Activated CD4-positive, alpha-beta memory T cell treated with anti-CD3 and anti-CD28 coated beads for 36 hours (primary cell): ENCODE results near the gene RAD51B. TPM values are rescaled to one million over a fixed set of nuclear protein-coding genes. Genes with fewer than 3 reads are reported as not detected.

Source experiments
- CTCF ChIA-PET: fragments of 350-600 bp; sonication (Branson Sonifier 250); formaldehyde crosslinking; loops from one replicate; lab custom pipeline; 2021; ENCODE audit warnings: antibody characterized with exemption, inconsistent platforms; lab: Charles Lee
- POLR2A ChIA-PET: fragments of 350-600 bp; sonication (Branson Sonifier 250); formaldehyde crosslinking; loops from one replicate; lab custom pipeline; 2021; ENCODE audit warnings: antibody characterized with exemption; lab: Charles Lee
- DNase-seq: peaks from one replicate; pipeline ENCODE4 v3.0.0-alpha.2; 2020
- H3K27ac Mint-ChIP-seq: one replicate; pipeline ENCODE4 v1.8.0; 2021; ENCODE audit warnings: mixed read lengths
- H3K27me3 Mint-ChIP-seq: one replicate; pipeline ENCODE4 v1.8.0; 2021; ENCODE audit warnings: mixed read lengths
- H3K36me3 Mint-ChIP-seq: one replicate; pipeline ENCODE4 v1.8.0; 2021; ENCODE audit warnings: mixed read lengths
- H3K4me1 Mint-ChIP-seq: one replicate; pipeline ENCODE4 v1.8.0; 2021; ENCODE audit warnings: low read depth, mixed read lengths
- H3K4me3 Mint-ChIP-seq: one replicate; pipeline ENCODE4 v1.8.0; 2021; ENCODE audit warnings: mild to moderate bottlenecking, mixed read lengths
- H3K9me3 Mint-ChIP-seq: one replicate; pipeline ENCODE4 v1.8.0; 2021; ENCODE audit warnings: mixed read lengths
- intact Hi-C: fragments of 100-400 bp; cut with micrococcal nuclease; formaldehyde crosslinking; loops from one replicate; pipeline ENCODE4 v1.15.1; 2023
- total RNA-seq, 2 experiments: library from RNA; stranded (reverse); gene quantifications; one replicate each; pipeline ENCODE4 v1.2.3, GENCODE V29; 2021

RAD51B gene
- total RNA-seq, 2 experiments from 2014 or later = 32.3 to 34.3 TPM

DNA sequence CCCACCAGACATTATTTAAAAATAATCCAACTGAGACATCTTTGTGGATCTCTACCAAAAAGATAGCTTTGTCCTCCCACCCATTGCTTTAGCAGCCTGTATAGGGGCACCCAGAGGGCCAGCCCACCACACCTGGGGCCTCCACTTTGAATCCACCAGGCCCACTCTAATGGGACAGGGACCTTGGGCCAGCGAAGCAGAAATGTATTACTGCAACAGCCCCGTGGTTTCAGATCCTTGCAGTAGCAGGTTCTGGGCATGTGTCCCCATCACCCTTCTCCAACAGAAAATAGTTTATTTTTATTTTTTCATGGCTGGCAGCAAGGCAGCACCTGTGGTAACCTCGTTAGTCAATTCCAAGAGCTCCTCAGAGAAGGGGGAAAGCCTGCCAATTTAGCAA is 754.9 kb downstream of the RAD51B start:
- DNase-seq = no peak
- no peaks in the 10 kb centered on the region for H3K27me3 Mint-ChIP-seq
- H3K4me1 Mint-ChIP-seq = no peaks in the 10 kb centered on the region
- no peak overlapping the region for H3K4me3 Mint-ChIP-seq
- ChIA-PET CTCF (interaction anchor here (1.5 kb wide), 1 partner anchor 9 kb away, joined by 3 read pairs; no protein-coding TSS in a partner anchor), POLR2A (no interaction called here)
- no peaks in the 10 kb centered on the region for H3K36me3 Mint-ChIP-seq
- intact Hi-C loops = no loop called here
- H3K27ac Mint-ChIP-seq = no peak overlapping the region
- H3K9me3 Mint-ChIP-seq = no peaks in the 10 kb centered on the region

DNA sequence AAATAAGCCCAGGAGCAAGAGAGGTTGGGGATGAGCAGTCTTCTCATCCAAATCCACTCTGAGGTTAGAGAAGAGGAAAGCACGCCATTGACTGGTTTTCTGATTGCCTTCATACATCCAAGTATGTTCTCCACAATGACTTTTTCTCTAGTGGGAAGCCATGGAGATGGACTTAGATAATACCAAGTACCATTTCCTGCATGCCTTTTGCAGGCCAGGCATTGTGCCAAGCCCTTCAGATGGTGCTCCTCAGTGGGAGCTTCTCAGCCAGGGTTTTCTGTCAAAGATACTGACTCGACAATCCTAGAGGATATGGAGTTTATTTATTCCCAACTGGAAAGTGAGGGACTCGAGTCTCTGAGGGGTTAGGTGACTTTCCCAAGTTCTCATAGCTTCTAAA is 755.3 kb downstream of the RAD51B start:
- H3K36me3 Mint-ChIP-seq = no peaks in the 10 kb centered on the region
- H3K4me1 Mint-ChIP-seq = no peaks in the 10 kb centered on the region
- ChIA-PET POLR2A (no interaction called here), CTCF (interaction anchor here (1.5 kb wide), 1 partner anchor 9 kb away, joined by 3 read pairs; no protein-coding TSS in a partner anchor)
- H3K27me3 Mint-ChIP-seq = no peaks in the 10 kb centered on the region
- intact Hi-C loops = no loop called here
- no peaks in the 10 kb centered on the region for H3K9me3 Mint-ChIP-seq
- no peak overlapping the region for H3K4me3 Mint-ChIP-seq
- no peak overlapping the region for H3K27ac Mint-ChIP-seq
- DNase-seq = no peak

DNA sequence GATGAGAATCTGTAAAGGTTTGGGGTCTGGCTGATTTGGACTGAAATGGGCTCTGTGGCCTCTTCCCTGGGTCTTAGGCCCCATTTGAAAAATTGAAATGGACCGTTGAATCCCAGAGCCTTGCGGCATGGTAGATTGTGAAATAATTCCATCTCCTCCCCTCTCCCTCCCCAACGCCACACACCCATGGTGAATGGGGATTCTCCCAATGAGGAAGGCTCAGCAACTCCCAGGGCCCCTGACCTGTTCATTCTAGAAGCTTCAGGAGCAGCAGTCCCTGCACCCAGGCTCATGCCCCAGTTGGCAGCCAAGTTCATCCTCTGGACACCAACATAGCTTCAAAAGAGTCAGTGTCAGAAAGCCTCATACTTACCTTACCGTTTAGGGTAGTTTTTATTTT is 755.8 kb downstream of the RAD51B start:
- ChIA-PET POLR2A (no interaction called here), CTCF (interaction anchor here (1.5 kb wide), 1 partner anchor 10 kb away, joined by 3 read pairs; no protein-coding TSS in a partner anchor)
- Mint-ChIP-seq H3K36me3 (no peaks in the 10 kb centered on the region), H3K4me1 (no peaks in the 10 kb centered on the region), H3K4me3 (no peak overlapping the region), H3K27ac (no peak overlapping the region), H3K27me3 (no peaks in the 10 kb centered on the region), H3K9me3 (no peaks in the 10 kb centered on the region)
- intact Hi-C loops = no loop called here
- no peak for DNase-seq

DNA sequence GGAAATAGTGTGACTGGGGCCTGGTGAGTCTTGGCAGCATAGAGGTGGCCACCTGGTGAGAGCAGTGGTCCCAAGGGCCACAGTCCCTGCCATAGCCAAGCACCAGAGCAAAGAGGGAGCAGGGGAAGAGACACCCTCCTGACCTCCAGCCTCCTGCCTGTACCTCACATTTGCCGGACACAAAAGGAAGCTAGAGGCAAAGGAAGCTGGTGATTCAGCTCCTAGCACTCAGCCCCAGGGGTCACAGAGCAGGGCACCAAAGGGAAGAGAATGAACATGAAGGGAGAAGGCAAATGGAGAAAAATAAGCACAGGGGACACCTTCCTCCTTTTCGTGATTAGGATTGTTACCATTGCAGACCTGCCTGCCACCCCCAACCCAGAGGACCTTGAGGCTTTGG is 756.5 kb downstream of the RAD51B start:
- ChIA-PET POLR2A (no interaction called here), CTCF (interaction anchor here (0.6 kb wide), 1 partner anchor 287 kb away, joined by 3 read pairs; no protein-coding TSS in a partner anchor)
- no peaks in the 10 kb centered on the region for H3K36me3 Mint-ChIP-seq
- no peak overlapping the region for H3K27ac Mint-ChIP-seq
- no peaks in the 10 kb centered on the region for H3K27me3 Mint-ChIP-seq
- intact Hi-C loops = no loop called here
- no peak overlapping the region for H3K4me3 Mint-ChIP-seq
- no peaks in the 10 kb centered on the region for H3K4me1 Mint-ChIP-seq
- H3K9me3 Mint-ChIP-seq = no peaks in the 10 kb centered on the region
- DNase-seq = no peak

DNA sequence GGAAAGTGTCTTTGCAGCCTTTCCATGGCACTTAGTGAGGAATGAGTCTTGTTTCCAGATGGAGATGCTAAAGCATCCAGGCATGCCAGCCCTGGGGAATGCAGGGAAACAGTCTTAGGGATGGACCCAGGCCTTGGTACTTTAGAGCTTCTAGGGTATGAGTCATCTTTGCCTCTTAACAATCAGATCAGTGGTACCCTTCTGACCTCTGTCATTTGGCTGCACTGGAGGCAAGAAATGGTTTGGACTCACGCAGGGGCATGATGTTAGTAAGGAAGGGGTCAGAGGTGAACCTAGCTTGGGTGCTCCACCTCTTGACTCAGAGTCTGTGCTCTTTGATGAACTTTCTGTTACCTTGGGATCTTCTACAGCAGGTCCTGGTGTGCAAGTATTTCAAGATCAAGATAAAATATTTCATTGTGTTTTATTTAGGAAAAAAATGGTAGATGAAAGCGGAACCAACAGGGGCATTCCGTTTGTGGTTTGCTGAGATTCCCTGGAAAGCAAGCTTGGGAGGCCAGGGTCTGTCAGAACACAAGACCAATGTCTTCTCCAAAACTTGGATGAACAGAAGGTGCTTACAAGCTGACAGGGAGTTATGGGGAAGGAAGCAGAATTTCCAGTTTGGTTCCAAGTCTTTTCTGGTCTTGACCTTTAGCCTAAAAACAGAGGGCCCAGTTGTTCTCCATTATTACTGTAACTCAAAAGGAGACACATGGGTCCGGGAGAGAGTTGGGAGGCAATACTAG is 757.1 kb downstream of the RAD51B start:
- DNase-seq = no peak
- CTCF ChIA-PET = interaction anchor here (0.6 kb wide), 1 partner anchor 286 kb away, joined by 3 read pairs; no protein-coding TSS in a partner anchor
- H3K4me1 Mint-ChIP-seq = no peaks in the 10 kb centered on the region
- H3K27ac Mint-ChIP-seq = no peak overlapping the region
- H3K36me3 Mint-ChIP-seq = no peaks in the 10 kb centered on the region
- POLR2A ChIA-PET = no interaction called here
- no peak overlapping the region for H3K4me3 Mint-ChIP-seq
- peaks cover 3% of the 10 kb centered on the region for H3K9me3 Mint-ChIP-seq
- H3K27me3 Mint-ChIP-seq = no peaks in the 10 kb centered on the region
- intact Hi-C loops = no loop called here

DNA sequence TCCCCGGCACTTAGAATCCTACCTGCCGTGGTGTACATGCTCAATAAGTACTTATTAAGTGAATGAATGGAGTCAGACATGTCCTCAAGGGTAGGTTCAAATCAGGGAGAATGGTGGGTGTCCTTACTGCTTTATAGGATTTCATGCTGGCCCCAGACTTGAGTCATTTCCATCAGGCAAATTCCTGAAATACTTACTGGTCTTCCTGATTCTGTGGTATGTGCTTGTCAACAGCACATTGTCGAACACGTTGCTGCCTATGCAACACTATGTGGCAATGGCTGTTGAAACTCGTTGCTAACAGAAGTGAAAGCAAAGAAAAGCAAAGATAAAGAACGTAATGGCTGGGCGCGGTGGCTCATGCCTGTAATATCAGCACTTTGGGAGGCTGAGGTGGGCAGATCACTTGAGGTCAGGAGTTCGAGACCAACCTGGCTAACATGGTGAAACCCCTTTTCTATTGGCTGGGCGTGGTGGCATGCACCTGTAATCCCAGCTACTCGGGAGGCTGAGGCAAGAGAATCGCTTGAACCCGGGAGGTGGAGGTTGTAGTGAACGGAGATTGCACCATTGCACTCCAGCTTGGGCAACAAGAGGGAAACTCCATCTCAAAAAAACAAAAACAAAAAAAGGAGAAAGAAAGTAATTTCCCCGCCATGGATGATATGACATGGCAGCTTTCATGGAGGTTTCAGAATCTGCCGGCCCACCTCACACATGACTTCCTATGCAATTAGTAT is 758.4 kb downstream of the RAD51B start:
- H3K4me3 Mint-ChIP-seq = no peak overlapping the region
- no peaks in the 10 kb centered on the region for H3K27me3 Mint-ChIP-seq
- intact Hi-C loops = no loop called here
- H3K9me3 Mint-ChIP-seq = peaks cover 4% of the 10 kb centered on the region
- no peak overlapping the region for H3K27ac Mint-ChIP-seq
- no peak for DNase-seq
- ChIA-PET CTCF (interaction anchor here (1.2 kb wide), 1 partner anchor 266 kb away, joined by 3 read pairs; no protein-coding TSS in a partner anchor), POLR2A (no interaction called here)
- no peaks in the 10 kb centered on the region for H3K36me3 Mint-ChIP-seq
- H3K4me1 Mint-ChIP-seq = no peaks in the 10 kb centered on the region

DNA sequence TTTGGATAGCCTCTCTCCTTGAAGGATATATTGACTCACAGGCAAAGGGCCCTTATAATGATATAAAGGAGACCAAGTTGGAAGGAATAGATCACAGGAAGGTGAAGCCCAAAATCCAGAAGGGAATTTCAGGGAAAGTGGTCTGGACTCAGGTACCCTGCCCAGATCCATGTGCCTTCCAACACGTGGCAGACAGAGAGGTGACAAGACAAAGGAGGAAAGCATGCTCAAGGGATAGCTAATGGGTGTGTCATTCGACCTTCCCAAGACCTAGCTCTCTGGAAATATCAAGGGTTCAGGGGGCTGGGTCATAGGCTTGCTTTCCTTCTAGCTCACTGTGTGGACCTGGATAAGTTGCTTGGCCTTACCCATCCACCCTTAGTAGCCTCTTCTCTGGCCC is 759.0 kb downstream of the RAD51B start:
- H3K27ac Mint-ChIP-seq = no peak overlapping the region
- DNase-seq = no peak
- POLR2A ChIA-PET = no interaction called here
- CTCF ChIA-PET = interaction anchor here (1.2 kb wide), 1 partner anchor 266 kb away, joined by 3 read pairs; no protein-coding TSS in a partner anchor
- no peaks in the 10 kb centered on the region for H3K36me3 Mint-ChIP-seq
- peaks cover 4% of the 10 kb centered on the region for H3K9me3 Mint-ChIP-seq
- no peak overlapping the region for H3K4me3 Mint-ChIP-seq
- intact Hi-C loops = no loop called here
- no peaks in the 10 kb centered on the region for H3K27me3 Mint-ChIP-seq
- no peaks in the 10 kb centered on the region for H3K4me1 Mint-ChIP-seq

DNA sequence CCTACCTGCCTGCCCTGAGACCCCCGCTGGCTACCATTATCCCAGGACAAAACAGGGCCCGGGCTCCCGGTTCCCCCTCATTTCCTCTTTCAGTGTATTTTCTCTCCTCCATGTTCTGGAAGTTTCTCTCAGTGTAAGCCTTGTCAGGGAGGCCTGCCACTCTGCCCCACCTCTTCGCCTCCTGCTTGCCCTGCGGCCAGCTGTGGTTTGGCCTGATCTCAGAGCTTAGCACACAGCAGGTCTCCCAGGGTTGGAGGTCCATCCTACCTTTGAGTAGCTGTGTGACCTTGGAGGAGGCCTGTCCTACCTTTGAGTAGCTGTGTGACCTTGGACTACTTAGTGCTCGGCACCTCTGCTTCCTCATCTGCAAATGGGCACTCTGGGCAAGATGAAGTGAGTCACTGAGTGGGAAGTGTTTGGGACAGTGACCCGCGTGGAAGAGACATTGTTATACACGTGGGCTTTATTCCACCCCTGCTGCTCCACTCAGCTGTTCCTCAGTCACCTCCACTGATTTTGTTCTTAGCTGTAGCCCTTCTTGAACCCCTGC is 760.6 kb downstream of the RAD51B start:
- Mint-ChIP-seq H3K4me3 (no peak overlapping the region), H3K36me3 (no peaks in the 10 kb centered on the region), H3K9me3 (peaks cover 4% of the 10 kb centered on the region), H3K27me3 (no peaks in the 10 kb centered on the region), H3K4me1 (no peaks in the 10 kb centered on the region), H3K27ac (no peak overlapping the region)
- POLR2A ChIA-PET = no interaction called here
- CTCF ChIA-PET = no interaction called here
- no peak for DNase-seq
- intact Hi-C loops = no loop called here

DNA sequence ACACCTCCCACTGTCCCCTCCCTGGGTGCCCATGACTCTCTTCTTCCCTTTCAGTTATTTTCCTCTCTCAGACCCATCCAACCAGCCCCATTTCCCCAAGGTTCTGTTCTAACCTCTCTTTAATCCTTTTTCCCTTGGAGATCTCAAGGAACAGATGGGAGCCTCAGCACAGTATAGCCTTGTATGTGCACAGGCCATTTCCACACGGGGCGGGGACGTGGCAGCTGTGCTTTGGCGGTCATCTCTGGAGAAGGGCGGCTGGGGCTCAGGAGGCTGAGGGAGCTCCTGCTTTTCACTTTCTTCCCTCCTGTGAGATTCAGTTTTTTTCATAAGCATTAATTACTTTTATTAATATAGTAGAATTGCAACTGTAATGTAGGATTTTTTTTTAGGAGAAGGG is 761.1 kb downstream of the RAD51B start:
- ChIA-PET CTCF (no interaction called here), POLR2A (no interaction called here)
- H3K27me3 Mint-ChIP-seq = no peaks in the 10 kb centered on the region
- H3K9me3 Mint-ChIP-seq = peaks cover 4% of the 10 kb centered on the region
- intact Hi-C loops = no loop called here
- DNase-seq = no peak
- H3K27ac Mint-ChIP-seq = no peak overlapping the region
- H3K36me3 Mint-ChIP-seq = no peaks in the 10 kb centered on the region
- no peak overlapping the region for H3K4me3 Mint-ChIP-seq
- H3K4me1 Mint-ChIP-seq = no peaks in the 10 kb centered on the region

DNA sequence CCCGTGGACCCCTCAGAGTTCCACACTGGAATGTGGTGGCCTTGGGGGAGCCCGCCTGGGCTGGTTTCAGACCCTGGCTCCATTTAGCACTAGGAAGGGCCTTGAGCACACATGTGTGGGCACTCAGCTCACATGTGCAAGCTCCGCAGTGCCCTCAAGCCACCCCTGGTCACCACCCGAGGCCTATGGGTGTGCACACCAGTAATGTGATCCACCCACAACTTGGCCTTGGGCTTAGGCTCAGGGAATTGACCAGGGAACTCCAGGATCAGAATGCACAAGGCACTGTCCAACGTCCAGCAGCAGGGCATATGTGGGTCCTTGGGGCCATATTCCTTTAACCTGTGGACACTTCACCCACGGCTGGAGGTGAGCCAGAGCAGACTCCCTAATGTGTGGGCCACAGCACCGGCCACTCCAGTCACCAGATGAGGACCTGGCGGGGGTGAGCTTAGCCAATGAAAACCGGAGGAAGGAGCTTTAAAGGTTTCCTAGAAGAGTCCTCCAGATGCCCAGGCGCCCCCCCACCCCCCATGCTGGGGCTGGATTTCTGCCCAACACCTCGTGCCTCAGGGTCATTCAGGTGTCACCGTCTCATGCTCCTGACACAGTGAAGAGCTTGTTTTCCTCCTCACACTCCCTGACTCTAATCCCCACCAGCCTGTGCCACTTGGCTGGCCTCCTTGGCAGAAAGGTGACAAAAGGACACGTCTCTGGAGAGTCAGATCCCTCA is 764.1 kb downstream of the RAD51B start:
- Mint-ChIP-seq H3K9me3 (peaks cover 4% of the 10 kb centered on the region), H3K4me1 (no peaks in the 10 kb centered on the region), H3K27me3 (no peaks in the 10 kb centered on the region), H3K4me3 (no peak overlapping the region), H3K36me3 (no peaks in the 10 kb centered on the region), H3K27ac (no peak overlapping the region)
- ChIA-PET POLR2A (no interaction called here), CTCF (no interaction called here)
- intact Hi-C loops = no loop called here
- no peak for DNase-seq

DNA sequence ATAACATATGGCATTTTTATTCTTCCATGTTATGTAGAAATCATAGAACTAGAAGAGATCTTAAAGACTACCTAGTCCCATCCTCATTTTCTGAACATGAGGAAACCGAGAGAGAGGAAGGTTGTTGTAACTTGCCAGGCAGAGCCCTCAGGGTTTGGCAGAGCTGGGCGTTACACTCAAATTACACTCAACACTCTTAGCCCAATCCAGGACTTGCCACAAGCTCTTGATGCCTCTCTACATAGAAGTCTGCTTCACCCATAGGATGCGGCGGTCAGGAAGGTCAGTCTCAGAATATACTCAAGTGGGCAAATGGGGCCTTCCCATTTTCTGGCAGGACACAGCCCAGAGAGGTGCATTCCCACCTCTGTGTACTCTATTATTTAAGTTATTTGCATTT is 765.2 kb downstream of the RAD51B start:
- CTCF ChIA-PET = no interaction called here
- POLR2A ChIA-PET = no interaction called here
- Mint-ChIP-seq H3K4me3 (no peak overlapping the region), H3K36me3 (no peaks in the 10 kb centered on the region), H3K9me3 (peaks cover 4% of the 10 kb centered on the region), H3K4me1 (no peaks in the 10 kb centered on the region), H3K27ac (no peak overlapping the region), H3K27me3 (no peaks in the 10 kb centered on the region)
- no peak for DNase-seq
- intact Hi-C loops = no loop called here

DNA sequence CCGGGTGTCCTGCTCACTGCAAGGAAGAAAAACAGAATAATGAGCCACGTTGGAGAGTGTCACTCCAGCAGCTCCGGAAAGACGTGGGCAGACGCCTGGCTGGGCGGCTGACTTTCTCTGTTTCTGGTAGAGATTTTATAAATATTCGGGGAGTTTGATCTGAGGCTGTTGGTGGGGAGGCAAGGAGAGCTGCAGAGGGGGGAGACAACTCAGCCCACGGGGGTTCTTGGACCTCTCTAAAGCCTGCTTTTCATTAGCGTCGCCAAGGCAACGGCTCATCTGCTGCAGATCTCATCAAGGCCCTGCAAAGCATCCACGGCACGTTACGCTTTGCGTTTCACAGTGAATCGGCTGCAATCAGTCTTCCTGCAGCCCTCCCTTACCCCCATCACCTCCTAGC is 766.1 kb downstream of the RAD51B start:
- DNase-seq = no peak
- no peak overlapping the region for H3K27ac Mint-ChIP-seq
- no peaks in the 10 kb centered on the region for H3K4me1 Mint-ChIP-seq
- H3K36me3 Mint-ChIP-seq = no peaks in the 10 kb centered on the region
- no peaks in the 10 kb centered on the region for H3K27me3 Mint-ChIP-seq
- no peak overlapping the region for H3K4me3 Mint-ChIP-seq
- ChIA-PET CTCF (no interaction called here), POLR2A (no interaction called here)
- H3K9me3 Mint-ChIP-seq = peaks cover 4% of the 10 kb centered on the region
- intact Hi-C loops = no loop called here
